ENCODE measurements around the gene SCFD2. TPM values are rescaled to one million over a fixed set of nuclear protein-coding genes. Genes with fewer than 3 reads are reported as not detected.

The SCFD2 gene
- total and polyA plus RNA-seq, 2 of the 8 experiments (the other 6 are each of a cell fraction or from before 2014, with no cell fraction given), result 6.2 to 10.2 TPM

GRCh38 chr4:52889354-52889753 is 476.5 kb downstream of the SCFD2 start:
- FAIRE-seq (no peak), DNase-seq (ENCODE audit: low read depth in 1 of 2, low spot score in 2 of 2) (no peak)
- H2BK120ac ChIP-seq (replicated peaks; ENCODE audit: low read depth, low read length), result no peak overlapping the region
- H3K79me2 ChIP-seq (ENCODE audit: control insufficient read depth in 1 of 2, insufficient read depth in 2 of 2, low read length in 2 of 2), result no peaks in the 10 kb centered on the region
- H2BK12ac ChIP-seq (ENCODE audit: low read depth, low read length), result no peak overlapping the region
- H3K4ac ChIP-seq (replicated peaks; ENCODE audit: insufficient read length, low read depth, low read length), result no peak overlapping the region
- H4K20me1 ChIP-seq (replicated peaks in 1 of 2; ENCODE audit: control insufficient read depth in 1 of 2, insufficient read depth in 2 of 2, low read length in 2 of 2), result no peaks in the 10 kb centered on the region
- no peaks in the 10 kb centered on the region for H3K23me2 ChIP-seq (ENCODE audit: low read depth, low read length)
- 0 out of 7 replicates have a peak, but pooled peaks cover 0 to 2% (median 0%) of the 10 kb centered on the region in 4 experiments for H3K4me1 ChIP-seq (replicated peaks in 1 of 4; ENCODE audit: control insufficient read depth in 3 of 4, insufficient read depth in 4 of 4, low read length in 3 of 4)
- no peak overlapping the region for H3K4me2 ChIP-seq (ENCODE audit: insufficient read depth in 1 of 2, low read depth in 2 of 2, low read length in 2 of 2)
- no peak overlapping the region for H2AK5ac ChIP-seq (ENCODE audit: low read depth, low read length)
- H2BK15ac ChIP-seq (ENCODE audit: low read length), result no peak overlapping the region
- H3K9me3 ChIP-seq (ENCODE audit: insufficient read depth in 2 of 2, low read depth in 1 of 2, low read length in 1 of 2), result no peaks in the 10 kb centered on the region
- H4K5ac ChIP-seq (ENCODE audit: insufficient read length, low read depth, low read length), result no peak overlapping the region
- no peaks in the 10 kb centered on the region for H3K79me1 ChIP-seq (ENCODE audit: low read depth, low read length)
- no peak overlapping the region for H2BK20ac ChIP-seq (ENCODE audit: low read length)
- 90% methylated on average over 2 of the region's 2 CpGs; no CpG with 5 or more reads in 1 of the 2 experiments for WGBS, 2 experiments (ENCODE audit: extremely low coverage in 1 of 2, insufficient coverage in 1 of 2, insufficient read length in 1 of 2, insufficient replicate concordance in 2 of 2, low coverage in 1 of 2, low lambda C conversion rate in 2 of 2, missing lambda C conversion rate in 1 of 2)
- no peak overlapping the region for H3K4me3 ChIP-seq (ENCODE audit: extremely low read depth in 1 of 4, insufficient read depth in 2 of 4, low read depth in 3 of 4, low read length in 4 of 4)
- no peak overlapping the region for H3K18ac ChIP-seq (ENCODE audit: extremely low read depth, low read length)
- no peak overlapping the region for H2BK5ac ChIP-seq (ENCODE audit: low read depth, low read length)
- no peak overlapping the region for H3K23ac ChIP-seq (ENCODE audit: insufficient read length)
- H3K56ac ChIP-seq (replicated peaks; ENCODE audit: insufficient read length, low read depth, low read length), result no peak overlapping the region
- no peak overlapping the region for H4K91ac ChIP-seq (replicated peaks; ENCODE audit: insufficient read length, low read length)
- no peak overlapping the region for H3K9ac ChIP-seq (replicated peaks in 1 of 4; ENCODE audit: extremely low read depth in 1 of 4, low read depth in 3 of 4, low read length in 3 of 4)
- no peaks in the 10 kb centered on the region for H3K27me3 ChIP-seq (replicated peaks in 1 of 4; ENCODE audit: control insufficient read depth in 3 of 4, extremely low read depth in 1 of 4, insufficient read depth in 3 of 4, low read length in 3 of 4)
- POLR2A ChIA-PET (ENCODE audit: partially characterized antibody), result interaction anchor here (1.1 kb wide), 1 partner anchor 26 kb away, joined by 5 read pairs; no protein-coding TSS in a partner anchor
- H3K14ac ChIP-seq (ENCODE audit: insufficient read length), result no peak overlapping the region
- H4K8ac ChIP-seq (ENCODE audit: extremely low read depth, insufficient read depth, low read length), result no peak overlapping the region
- no peaks in the 10 kb centered on the region for H3K36me3 ChIP-seq (ENCODE audit: control insufficient read depth in 2 of 4, insufficient read depth in 4 of 4, low read length in 3 of 4)
- no peak overlapping the region for H2AFZ ChIP-seq (ENCODE audit: low read length)
- H3K27ac ChIP-seq (ENCODE audit: low read depth, low read length), result no peak overlapping the region
- CTCF ChIA-PET (ENCODE audit: partially characterized antibody), result no interaction called here
- TF ChIP-seq TEAD4 (IDR thresholded peaks at IDR 0.05; ENCODE audit: low read depth, low read length), result no peak
- no peak for TF ChIP-seq SP4 (IDR thresholded peaks at IDR 0.05; ENCODE audit: low read length)
- TF ChIP-seq TBP (IDR thresholded peaks at IDR 0.05; ENCODE audit: low read depth, low read length), result no peak
- TF ChIP-seq RAD21 (IDR thresholded peaks at IDR 0.05 in 1 of 2, conservative IDR thresholded peaks at IDR 0.05 in 1 of 2; ENCODE audit: low read depth in 2 of 2, low read length in 2 of 2), result no peak
- no peak for TF ChIP-seq SIRT6 (IDR thresholded peaks at IDR 0.05; ENCODE audit: low read length)
- no peak for TF ChIP-seq RXRA (IDR thresholded peaks at IDR 0.05; ENCODE audit: insufficient read depth, low read depth, low read length)
- no peak for TF ChIP-seq SIN3A (conservative IDR thresholded peaks at IDR 0.05 in 1 of 2, IDR thresholded peaks at IDR 0.05 in 1 of 2; ENCODE audit: low read depth in 1 of 2, low read length in 2 of 2)
- TF ChIP-seq BCL11A (IDR thresholded peaks at IDR 0.05; ENCODE audit: low read depth in 2 of 2, low read length in 2 of 2), result no peak
- no peak for TF ChIP-seq YY1 (IDR thresholded peaks at IDR 0.05; ENCODE audit: low read depth, low read length)
- no peak for TF ChIP-seq KDM4A (IDR thresholded peaks at IDR 0.05; ENCODE audit: low read depth, low read length, severe bottlenecking)
- TF ChIP-seq SP1 (IDR thresholded peaks at IDR 0.05; ENCODE audit: low read depth, low read length), result no peak
- TF ChIP-seq CHD2 (IDR thresholded peaks at IDR 0.05; ENCODE audit: low read length), result no peak
- TF ChIP-seq MAX (IDR thresholded peaks at IDR 0.05), result no peak
- TF ChIP-seq ASH2L (IDR thresholded peaks at IDR 0.05; ENCODE audit: low read length), result no peak

All from H1 (cell line).